ENCODE results near the gene DTX4.
"Not testable (repeated sequence)": the region's sequence is repeated elsewhere in the genome, so short reads cannot be mapped to it uniquely, and the experiment has no call there.

DTX4 gene

GRCh38 chr11:59171508-59172322 is at the start of gene DTX4:
Gene DTX4, plus strand, starts transcription at chr11:59172132. Its CDS starts 464 bp downstream, at chr11:59172596.
- Histone ChIP-seq H3K9ac (ENCODE audit: low read length) (peak within 1 kb of the TSS; percentile 73), H3K9me2 (ENCODE audit: low read depth, low read length) (no peaks in the 10 kb centered on the region), H3F3A (ENCODE audit: insufficient read depth, low read length) (0 out of 2 replicates have a peak, but pooled peaks cover 3% of the 10 kb centered on the region), H3K79me2 (ENCODE audit: insufficient read depth, low read length) (no peaks in the 10 kb centered on the region), H3K4me1 (ENCODE audit: insufficient read depth, low read length, severe bottlenecking) (peaks cover 17% of the 10 kb centered on the region), H3K4me2 (ENCODE audit: low read length) (peak within 1 kb of the TSS; percentile 95), H3K36me3 (ENCODE audit: insufficient read depth, low read length) (no peaks in the 10 kb centered on the region; the same call in 1 of the 2 replicates), H3K4me3 (ENCODE audit: low read depth, low read length, poor library complexity, severe bottlenecking) (peak within 1 kb of the TSS; percentile 78), H3K27ac (ENCODE audit: low read depth, low read length, poor library complexity, severe bottlenecking) (peak within 1 kb of the TSS; percentile 17), H3K9me3 (ENCODE audit: low read length) (no peaks in the 10 kb centered on the region), H4K20me1 (ENCODE audit: insufficient read depth, low read length) (no peaks in the 10 kb centered on the region), H2AFZ (ENCODE audit: low read length) (0 out of 2 replicates have a peak within 1 kb of the TSS, but pooled peaks have one; percentile 42), H3K27me3 (ENCODE audit: insufficient read depth, low read length) (no peaks in the 10 kb centered on the region)
- TF ChIP-seq CTCF (IDR thresholded peaks at IDR 0.05; ENCODE audit: low read length) (peak; percentile 74), EZH2 (IDR thresholded peaks at IDR 0.05; ENCODE audit: borderline replicate concordance, low read length) (no peak)

- H3K9ac ChIP-seq (ENCODE audit: low read length) = peak overlapping the region; percentile 29; the same call in 1 of the 2 replicates
- peaks cover 13% of the 10 kb centered on the region; the same call in 1 of the 2 replicates for H3K9me3 ChIP-seq (ENCODE audit: low read length)
- no peaks in the 10 kb centered on the region for H3K27me3 ChIP-seq (ENCODE audit: insufficient read depth, low read length)
- no peak overlapping the region for H3K4me3 ChIP-seq (ENCODE audit: low read depth, low read length, poor library complexity, severe bottlenecking)
- H3K79me2 ChIP-seq (ENCODE audit: insufficient read depth, low read length) = no peaks in the 10 kb centered on the region
- no peak overlapping the region for H3K27ac ChIP-seq (ENCODE audit: low read depth, low read length, poor library complexity, severe bottlenecking)
- H3F3A ChIP-seq (ENCODE audit: insufficient read depth, low read length) = no peaks in the 10 kb centered on the region
- peaks cover 32% of the 10 kb centered on the region for H3K36me3 ChIP-seq (ENCODE audit: insufficient read depth, low read length)
- H3K4me1 ChIP-seq (ENCODE audit: insufficient read depth, low read length, severe bottlenecking) = peaks cover 11% of the 10 kb centered on the region
- no peak overlapping the region for H2AFZ ChIP-seq (ENCODE audit: low read length)
- H3K9me2 ChIP-seq (ENCODE audit: low read depth, low read length) = no peaks in the 10 kb centered on the region
- TF ChIP-seq CTCF (IDR thresholded peaks at IDR 0.05; ENCODE audit: low read length) (peak; percentile 99), EZH2 (IDR thresholded peaks at IDR 0.05; ENCODE audit: borderline replicate concordance, low read length) (no peak)
- H3K4me2 ChIP-seq (ENCODE audit: low read length) = peak overlapping the region; percentile 53
- no peaks in the 10 kb centered on the region for H4K20me1 ChIP-seq (ENCODE audit: insufficient read depth, low read length)
These were observed 36.1 kb upstream of the DTX4 start for GRCh38 chr11:59135648-59136461.

GRCh38 chr11:59136551-59136950 is 35.4 kb upstream of the DTX4 start:
- not testable (repeated sequence) for H2AFZ ChIP-seq (ENCODE audit: low read length); H3K79me2 ChIP-seq (ENCODE audit: insufficient read depth, low read length); H3K9me2 ChIP-seq (ENCODE audit: low read depth, low read length); H3F3A ChIP-seq (ENCODE audit: insufficient read depth, low read length); H4K20me1 ChIP-seq (ENCODE audit: insufficient read depth, low read length); H3K27ac ChIP-seq (ENCODE audit: low read depth, low read length, poor library complexity, severe bottlenecking); H3K27me3 ChIP-seq (ENCODE audit: insufficient read depth, low read length); H3K4me3 ChIP-seq (ENCODE audit: low read depth, low read length, poor library complexity, severe bottlenecking); H3K9ac ChIP-seq (ENCODE audit: low read length)
- peak overlapping the region; percentile 53; the same call in 1 of the 2 replicates for H3K4me2 ChIP-seq (ENCODE audit: low read length)
- H3K36me3 ChIP-seq (ENCODE audit: insufficient read depth, low read length) = peaks cover 32% of the 10 kb centered on the region
- H3K9me3 ChIP-seq (ENCODE audit: low read length) = peaks cover 13% of the 10 kb centered on the region; the same call in 1 of the 2 replicates
- H3K4me1 ChIP-seq (ENCODE audit: insufficient read depth, low read length, severe bottlenecking) = peaks cover 13% of the 10 kb centered on the region
